Thyroid gland (tissue), 4 donors: Measurements from ENCODE around the gene FGF3. TPM values are rescaled to one million over a fixed set of nuclear protein-coding genes. Genes with fewer than 3 reads are reported as not detected.

ENCODE experiments used
- DNase-seq, 2 donors: peaks; one replicate each; pipeline ENCODE4 v3.0.0-alpha.2; 2019
- H3K27ac ChIP-seq, 3 donors: fragments of 200-600 bp; sonication (generic); 1 replicate in 2 of 3; 2 replicates in 1 of 3; pipeline ENCODE4 v1.5.1; 2016 to 2019; ENCODE audit warnings: mild to moderate bottlenecking in 1 of 3, moderate library complexity in 1 of 3
- H3K27me3 ChIP-seq: fragments of 200-600 bp; sonication (generic); one replicate; pipeline ENCODE4 v1.5.1; 2019
- H3K36me3 ChIP-seq, 2 donors: fragments of 200-600 bp; sonication (generic); one replicate each; pipeline ENCODE4 v1.5.1; 2016 to 2019
- H3K4me1 ChIP-seq, 2 donors: fragments of 200-600 bp; sonication (generic); one replicate each; pipeline ENCODE4 v1.5.1; 2017 to 2019
- H3K4me3 ChIP-seq, 3 donors: fragments of 200-600 bp; sonication (generic); replicated peaks in 1 of 3; 1 replicate in 2 of 3; 2 replicates in 1 of 3; pipeline ENCODE4 v1.5.1; 2016; ENCODE audit warnings: mild to moderate bottlenecking in 1 of 3
- H3K9me3 ChIP-seq: fragments of 200-600 bp; sonication (generic); one replicate; pipeline ENCODE4 v1.5.1; 2017
- CTCF ChIP-seq, 6 experiments: fragments of 200-600 bp in 3 of 6; fragments of 450-650 bp in 3 of 6; sonication (generic) in 3 of 6; IDR thresholded peaks; one replicate each; pipeline ENCODE4 v1.5.1; 2016 to 2019; ENCODE audit warnings: antibody characterized with exemption in 6 of 6, mild to moderate bottlenecking in 2 of 6, inconsistent platforms in 1 of 6, moderate library complexity in 1 of 6
- POLR2A ChIP-seq, 2 donors: fragments of 450-650 bp; IDR thresholded peaks; one replicate each; pipeline ENCODE4 v1.6.1; 2017; ENCODE audit warnings: antibody characterized with exemption in 2 of 2, mild to moderate bottlenecking in 2 of 2, moderate library complexity in 1 of 2
- WGBS, 2 donors: methylation state at CpG; one replicate each; pipeline ENCODE4 v1.1.5; 2017; 5-methylcytosine and 5-hydroxymethylcytosine counted together
- intact Hi-C: fragments of 100-400 bp; cut with DNase I; formaldehyde crosslinking; loops from one replicate; pipeline ENCODE4 v1.15.1; 2023
- total RNA-seq, 4 donors: library from RNA; depleted of rRNA; stranded (reverse); fragments of >200 nt; gene quantifications; one replicate each; pipeline ENCODE4 v1.2.3, GENCODE V29; 2016

Gene FGF3
- total RNA-seq, 4 donors from 2014 or later: not detected

GRCh38 chr11:69834811-69835800 is 15.9 kb upstream of the FGF3 start:
- 42 to 46% methylated on average over 22 to 25 of the region's 35 CpGs for WGBS, 2 donors
- H3K27ac ChIP-seq: no peak overlapping the region
- no peak overlapping the region for H3K4me3 ChIP-seq
- no peak for DNase-seq
- H3K27me3 ChIP-seq: no peaks in the 10 kb centered on the region
- no peaks in the 10 kb centered on the region for H3K9me3 ChIP-seq
- no peaks in the 10 kb centered on the region for H3K4me1 ChIP-seq
- no peaks in the 10 kb centered on the region for H3K36me3 ChIP-seq
- TF ChIP-seq POLR2A (IDR thresholded peaks at IDR 0.05) (no peak), CTCF (IDR thresholded peaks at IDR 0.05) (no peak)
- intact Hi-C loops: no loop called here

- Histone ChIP-seq H3K4me1 (no peaks in the 10 kb centered on the region), H3K27me3 (no peaks in the 10 kb centered on the region), H3K9me3 (no peaks in the 10 kb centered on the region), H3K36me3 (no peaks in the 10 kb centered on the region), H3K27ac (no peak overlapping the region), H3K4me3 (no peak overlapping the region)
- TF ChIP-seq CTCF (IDR thresholded peaks at IDR 0.05): no peak
- no peak for TF ChIP-seq POLR2A (IDR thresholded peaks at IDR 0.05)
- intact Hi-C loops: no loop called here
- 94 to 95% methylated on average over 8 to 9 of the region's 12 CpGs for WGBS, 2 donors
- DNase-seq: no peak
These were observed 15.0 kb upstream of the FGF3 start for GRCh38 chr11:69834251-69834650.

GRCh38 chr11:69832561-69833413 is 13.6 kb upstream of the FGF3 start:
- H3K4me1 ChIP-seq: no peaks in the 10 kb centered on the region
- no peaks in the 10 kb centered on the region for H3K36me3 ChIP-seq
- no peak for DNase-seq
- WGBS, 2 donors: 40 to 66% methylated on average over 8 to 21 of the region's 21 CpGs
- no peaks in the 10 kb centered on the region for H3K27me3 ChIP-seq
- TF ChIP-seq CTCF (IDR thresholded peaks at IDR 0.05) (no peak), POLR2A (IDR thresholded peaks at IDR 0.05) (no peak)
- no peak overlapping the region for H3K27ac ChIP-seq
- no peaks in the 10 kb centered on the region for H3K9me3 ChIP-seq
- no peak overlapping the region for H3K4me3 ChIP-seq
- intact Hi-C loops: no loop called here

- intact Hi-C loops: no loop called here
- 79 to 84% methylated on average over 2 of the region's 2 CpGs for WGBS, 2 donors
- Histone ChIP-seq H3K9me3 (no peaks in the 10 kb centered on the region), H3K36me3 (no peaks in the 10 kb centered on the region), H3K4me3 (no peak overlapping the region), H3K27me3 (no peaks in the 10 kb centered on the region), H3K27ac (no peak overlapping the region), H3K4me1 (no peaks in the 10 kb centered on the region)
- DNase-seq: no peak
- no peak for TF ChIP-seq CTCF (IDR thresholded peaks at IDR 0.05)
- TF ChIP-seq POLR2A (IDR thresholded peaks at IDR 0.05): no peak
These were observed 12.8 kb upstream of the FGF3 start for GRCh38 chr11:69831985-69832384.
